ENCODE results near the gene NXNL1. TPM values are rescaled to one million over a fixed set of nuclear protein-coding genes. Genes with fewer than 3 reads are reported as not detected.
"Not testable (repeated sequence)": the region's sequence is repeated elsewhere in the genome, so short reads cannot be mapped to it uniquely, and the experiment has no call there.

NXNL1 gene
- total RNA-seq, 1 experiment from 2014 or later = not detected

DNA sequence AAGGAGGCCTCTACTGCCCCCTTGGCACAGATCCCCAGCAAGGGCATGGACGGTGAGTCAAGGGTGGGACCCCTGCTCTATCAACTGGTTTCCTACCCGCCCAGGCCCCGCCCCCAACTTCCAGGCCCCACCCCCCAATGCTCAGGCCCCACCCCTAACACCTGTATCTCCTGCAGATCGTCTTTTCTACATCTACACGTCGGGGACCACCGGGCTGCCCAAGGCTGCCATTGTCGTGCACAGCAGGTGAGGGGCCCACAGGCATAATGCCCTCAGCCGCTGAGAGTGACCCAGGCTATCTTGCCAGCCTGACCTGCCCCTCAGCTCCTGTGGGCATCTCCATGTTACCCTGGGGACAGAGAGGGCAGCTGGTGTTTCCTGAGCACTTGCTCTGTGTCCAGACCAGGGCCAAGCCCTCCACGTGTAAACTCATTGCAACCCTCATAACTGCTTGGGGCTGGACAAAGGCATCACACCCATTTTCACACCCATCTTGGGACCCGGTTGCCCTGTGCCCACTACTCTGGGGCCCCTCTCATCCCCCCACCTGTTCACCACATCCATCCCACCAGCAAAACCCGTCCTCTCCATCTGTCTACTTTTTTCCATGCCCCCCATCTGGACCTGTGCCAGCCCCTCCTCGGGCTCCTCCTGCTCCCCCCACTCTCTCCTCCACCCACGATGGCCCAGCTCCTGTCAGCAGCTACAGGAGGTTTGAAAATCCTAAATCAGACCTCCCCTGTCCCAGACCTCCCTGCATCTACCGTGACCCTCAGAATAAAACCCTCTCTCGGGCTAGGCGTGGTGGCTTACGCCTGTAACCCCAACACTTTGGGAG lies 26.8 kb upstream of the NXNL1 start:
- no peak for DNase-seq (ENCODE audit: extremely low read depth, low read depth)

DNA sequence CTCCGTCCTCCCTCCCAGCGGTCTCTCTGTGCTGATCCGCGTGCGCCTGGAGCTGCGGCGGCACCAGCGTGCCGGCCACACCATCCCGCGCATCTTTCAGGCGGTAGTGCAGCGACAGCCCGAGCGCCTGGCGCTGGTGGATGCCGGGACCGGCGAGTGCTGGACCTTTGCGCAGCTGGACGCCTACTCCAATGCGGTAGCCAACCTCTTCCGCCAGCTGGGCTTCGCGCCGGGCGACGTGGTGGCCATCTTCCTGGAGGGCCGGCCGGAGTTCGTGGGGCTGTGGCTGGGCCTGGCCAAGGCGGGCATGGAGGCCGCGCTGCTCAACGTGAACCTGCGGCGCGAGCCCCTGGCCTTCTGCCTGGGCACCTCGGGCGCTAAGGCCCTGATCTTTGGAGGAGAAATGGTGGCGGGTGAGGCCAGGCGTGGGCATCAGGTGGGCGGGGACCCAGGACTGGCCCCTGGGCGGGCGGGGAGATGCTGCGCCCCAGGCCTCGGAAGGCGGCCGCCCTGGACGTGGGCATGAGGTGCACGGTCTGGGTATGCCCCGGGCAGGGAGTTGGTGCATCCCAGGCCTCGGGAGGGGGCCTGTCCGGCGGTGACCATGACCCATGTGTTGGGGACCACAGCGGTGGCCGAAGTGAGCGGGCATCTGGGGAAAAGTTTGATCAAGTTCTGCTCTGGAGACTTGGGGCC lies 26.0 kb upstream of the NXNL1 start:
- no peak for DNase-seq (ENCODE audit: extremely low read depth, low read depth)

DNA sequence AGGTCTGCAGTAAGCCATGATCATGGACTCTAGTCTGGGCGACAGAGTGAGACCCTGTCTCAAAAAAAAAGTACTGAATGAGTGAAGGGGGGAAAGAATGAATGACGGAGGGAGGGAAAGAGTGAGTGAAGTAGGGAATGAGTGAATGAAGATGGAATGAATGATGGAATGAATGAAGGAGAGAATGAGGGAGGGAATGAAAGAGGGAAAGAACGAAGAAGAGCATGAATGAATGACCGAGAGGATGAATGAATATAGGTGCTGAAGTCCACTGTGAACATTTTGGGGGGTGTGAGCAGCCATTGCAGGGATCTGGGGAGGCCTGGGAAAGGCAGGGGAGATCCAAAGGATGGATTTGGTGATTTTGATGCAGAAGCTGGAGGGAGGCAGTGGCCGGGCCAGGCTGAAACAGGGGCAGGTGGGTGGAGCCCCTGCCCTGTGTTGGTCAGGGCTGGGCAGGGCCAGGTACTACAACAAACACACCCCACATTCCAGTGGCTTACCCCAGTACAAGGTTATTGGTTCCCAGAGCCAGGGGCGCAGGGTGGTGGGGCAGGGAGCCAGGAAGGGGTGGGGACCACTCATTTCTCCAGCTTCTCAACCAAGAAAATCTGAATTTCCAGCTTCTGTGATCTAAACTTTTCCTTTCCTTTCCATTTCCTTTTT lies 23.9 kb upstream of the NXNL1 start:
- DNase-seq (ENCODE audit: extremely low read depth, low read depth) = no peak

DNA sequence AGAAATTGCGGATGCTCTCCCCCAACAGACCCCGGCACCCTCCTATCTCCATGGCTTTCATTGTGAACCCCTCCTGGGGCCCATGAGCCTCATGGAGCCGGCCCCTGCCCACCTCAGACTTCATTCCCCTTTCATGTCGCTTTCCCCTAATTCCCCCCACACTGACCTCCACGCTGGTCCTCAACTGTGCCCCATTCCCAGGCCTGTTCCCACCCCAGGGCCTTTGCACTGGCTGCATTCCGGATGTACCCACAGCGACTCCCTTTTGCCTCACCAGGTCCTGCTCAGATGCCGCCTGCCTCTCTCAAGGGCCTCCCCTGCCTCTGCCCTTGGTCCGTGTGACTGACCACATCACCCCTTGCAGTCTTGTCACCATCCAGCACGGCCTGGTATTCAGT lies 22.9 kb upstream of the NXNL1 start:
- no peak for DNase-seq (ENCODE audit: extremely low read depth, low read depth)

DNA sequence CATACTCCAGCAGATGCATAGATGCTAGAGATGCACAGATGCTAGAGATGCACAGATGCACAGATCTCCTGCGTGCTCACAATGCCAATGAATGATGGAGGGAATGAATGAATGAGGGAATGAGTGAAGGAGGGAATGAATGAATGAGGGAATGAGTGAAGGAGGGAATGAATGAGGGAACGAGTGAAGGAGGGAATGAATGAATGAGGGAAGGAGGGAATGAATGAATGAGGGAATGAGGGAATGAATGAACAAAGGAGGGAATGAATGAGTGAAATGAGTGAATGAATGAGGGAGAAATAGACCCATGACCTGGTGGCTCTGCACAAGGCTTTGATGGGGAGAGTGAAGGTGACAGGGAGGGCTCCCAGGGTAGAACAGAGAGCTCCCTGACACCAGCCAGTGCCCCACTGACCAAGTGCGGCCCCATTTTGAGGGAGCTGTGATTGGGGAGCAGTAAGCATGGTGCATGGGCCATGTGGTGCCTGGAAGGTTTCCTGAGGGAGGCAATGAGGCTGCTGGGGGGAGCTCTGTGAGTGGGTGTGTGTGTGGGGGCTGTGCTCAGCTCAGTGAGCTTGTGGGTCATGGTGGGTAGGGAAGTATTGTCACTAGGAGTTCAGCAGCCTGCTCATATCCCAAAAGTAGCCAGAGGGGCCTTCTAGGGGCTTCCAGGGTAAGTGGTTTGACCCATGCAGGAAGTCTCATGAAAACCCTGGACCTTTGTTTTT lies 22.3 kb upstream of the NXNL1 start:
- no peak for DNase-seq (ENCODE audit: extremely low read depth, low read depth)

DNA sequence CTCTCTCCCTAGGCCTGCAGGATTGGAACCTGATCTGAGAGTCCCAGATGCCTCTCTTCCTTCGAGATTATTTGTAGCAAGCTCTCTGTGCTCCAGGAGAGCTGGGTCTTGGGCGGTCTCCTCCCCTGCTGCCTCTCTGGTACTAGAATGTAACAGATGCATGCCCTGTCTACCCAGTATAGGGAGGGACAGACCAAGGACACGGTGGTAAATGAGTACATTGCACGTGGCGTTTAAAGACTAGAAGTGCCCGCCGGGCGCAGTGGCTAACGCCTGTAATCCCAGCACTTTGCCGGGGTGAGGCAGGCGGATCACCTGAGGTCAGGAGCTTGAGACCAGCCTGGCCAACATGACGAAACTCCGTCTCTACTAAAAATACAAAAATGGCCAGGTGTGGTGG lies 21.3 kb upstream of the NXNL1 start:
- no peak for DNase-seq (ENCODE audit: extremely low read depth, low read depth)

DNA sequence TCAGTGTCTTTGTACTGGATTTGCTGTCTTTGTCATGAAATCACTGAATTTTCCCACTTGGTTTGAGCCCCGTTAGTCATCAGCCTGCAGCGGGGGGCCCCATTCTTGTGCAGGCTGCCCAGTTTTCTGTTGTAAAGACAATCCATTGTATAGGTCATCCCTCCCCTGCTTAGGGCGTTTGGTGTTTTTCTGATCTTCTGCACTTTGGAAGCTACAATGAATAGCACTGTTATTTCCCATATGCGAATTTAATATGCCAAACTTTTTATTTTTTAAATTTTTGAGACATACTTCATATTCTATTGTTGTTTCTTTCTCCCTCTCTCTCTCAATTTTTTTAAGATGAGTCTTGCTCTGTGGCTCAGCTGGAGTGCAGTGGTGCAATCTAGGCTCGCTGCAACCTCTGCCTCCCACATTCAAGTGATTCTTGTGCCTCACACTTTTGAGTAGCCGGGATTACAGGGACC lies 18.6 kb upstream of the NXNL1 start:
- DNase-seq (ENCODE audit: extremely low read depth, low read depth) = no peak

DNA sequence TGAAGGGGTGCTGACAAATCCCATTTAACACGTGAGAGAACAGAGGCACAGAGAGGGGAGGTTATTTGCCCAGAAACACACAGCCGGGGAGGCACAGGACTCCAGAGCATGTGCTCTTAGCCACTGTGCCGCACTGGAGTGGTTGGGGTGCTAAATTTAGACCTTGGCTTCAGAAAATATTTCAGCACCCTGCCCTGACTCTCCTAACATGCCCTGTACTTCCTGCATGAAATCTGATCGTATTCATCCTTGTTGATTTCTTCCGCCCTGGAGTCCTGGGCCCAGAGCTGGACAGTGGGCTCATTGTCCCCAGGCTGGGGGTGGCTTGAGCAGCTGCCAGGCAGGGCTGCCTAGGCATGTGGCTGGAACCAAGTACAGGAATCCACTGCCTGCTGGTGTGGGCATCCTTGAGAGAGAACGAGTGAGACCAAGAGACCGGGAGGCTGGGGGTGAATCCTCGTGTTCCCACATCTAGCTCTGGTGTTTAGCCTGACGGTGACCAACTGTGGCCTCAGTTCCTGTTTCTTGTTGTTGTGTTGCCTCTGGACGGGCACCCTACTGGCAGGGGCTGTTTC lies 14.9 kb upstream of the NXNL1 start:
- DNase-seq (ENCODE audit: extremely low read depth, low read depth) = peak; percentile 50

DNA sequence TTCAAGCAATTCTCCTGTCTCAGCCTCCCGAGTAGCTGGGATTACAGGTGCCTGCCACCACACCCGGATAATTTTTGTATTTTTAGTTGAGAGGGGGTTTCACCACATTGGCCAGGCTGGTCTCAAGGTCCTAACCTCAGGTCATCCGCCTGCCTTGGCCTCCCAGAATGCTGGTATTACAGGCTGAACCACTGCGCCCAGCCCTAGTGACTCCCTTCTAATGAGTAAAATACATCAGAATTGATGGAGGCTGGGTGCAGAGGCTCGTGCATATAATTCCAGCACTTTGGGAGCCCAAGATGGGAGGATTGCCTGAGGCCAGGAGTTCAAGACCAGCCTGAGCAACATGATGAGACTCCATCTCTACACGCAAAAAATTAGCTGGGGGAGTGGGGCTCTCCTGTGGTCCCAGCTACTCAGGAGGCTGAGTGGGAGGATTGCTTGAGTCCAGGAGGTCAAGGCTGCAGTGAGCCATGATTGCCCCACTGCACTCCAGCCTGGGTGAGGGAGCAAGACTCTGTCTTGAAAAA lies 14.3 kb upstream of the NXNL1 start:
- not testable (repeated sequence) for DNase-seq (ENCODE audit: extremely low read depth, low read depth)

DNA sequence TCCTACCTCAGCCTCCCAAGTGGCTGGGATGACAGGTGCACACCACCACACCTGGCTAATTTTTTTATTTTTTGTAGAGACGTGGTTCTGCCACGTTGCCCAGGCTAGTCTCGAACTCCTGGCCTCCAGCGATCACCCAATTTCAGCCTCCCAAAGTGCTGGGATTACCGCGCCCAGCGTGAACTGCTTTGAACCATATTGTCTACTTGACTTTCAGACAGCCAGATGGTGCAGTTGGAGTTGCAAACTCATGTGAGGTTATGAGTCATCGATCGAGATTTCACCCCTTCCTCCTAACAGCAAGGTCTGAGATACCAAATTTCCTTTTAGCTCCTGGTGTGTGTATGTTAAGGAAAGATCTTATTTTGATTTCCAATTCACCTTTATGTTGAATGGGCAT lies 12.3 kb upstream of the NXNL1 start:
- DNase-seq (ENCODE audit: extremely low read depth, low read depth) = peak; percentile 47

DNA sequence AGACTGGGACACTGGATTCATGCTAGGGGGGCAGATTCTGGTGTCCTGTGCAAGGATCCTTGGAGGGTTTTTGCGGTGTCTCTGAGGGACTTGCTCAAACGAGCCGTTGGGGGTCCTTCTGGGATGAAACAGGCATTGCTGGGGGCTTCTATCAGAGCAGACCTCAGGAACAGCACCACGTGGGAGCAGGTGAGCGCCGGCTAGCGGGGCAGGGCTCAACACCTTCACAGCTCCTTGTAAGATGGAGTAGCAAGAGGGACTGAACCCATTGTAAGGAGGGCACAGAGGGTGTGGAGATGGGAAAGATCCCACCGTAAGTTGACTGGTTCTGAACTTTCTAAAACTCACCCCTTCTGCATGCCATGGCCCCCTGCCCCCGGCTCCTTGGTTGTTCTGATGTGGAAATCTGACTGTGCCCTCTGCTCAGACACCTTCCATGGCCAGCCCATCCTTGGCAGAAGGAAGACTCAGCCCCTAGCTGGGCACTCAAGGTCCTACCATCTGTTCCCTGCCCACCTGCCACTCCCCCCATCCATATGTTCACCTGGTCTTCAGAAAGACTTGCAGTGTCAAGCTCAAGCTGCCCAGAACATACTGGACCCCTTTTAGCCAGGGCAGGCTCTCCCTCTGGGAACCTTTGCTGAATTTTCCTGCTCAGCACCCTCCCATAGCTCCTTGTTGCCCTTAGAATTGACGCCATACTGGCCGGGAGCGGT lies 10.8 kb upstream of the NXNL1 start:
- no peak for DNase-seq (ENCODE audit: extremely low read depth, low read depth)

DNA sequence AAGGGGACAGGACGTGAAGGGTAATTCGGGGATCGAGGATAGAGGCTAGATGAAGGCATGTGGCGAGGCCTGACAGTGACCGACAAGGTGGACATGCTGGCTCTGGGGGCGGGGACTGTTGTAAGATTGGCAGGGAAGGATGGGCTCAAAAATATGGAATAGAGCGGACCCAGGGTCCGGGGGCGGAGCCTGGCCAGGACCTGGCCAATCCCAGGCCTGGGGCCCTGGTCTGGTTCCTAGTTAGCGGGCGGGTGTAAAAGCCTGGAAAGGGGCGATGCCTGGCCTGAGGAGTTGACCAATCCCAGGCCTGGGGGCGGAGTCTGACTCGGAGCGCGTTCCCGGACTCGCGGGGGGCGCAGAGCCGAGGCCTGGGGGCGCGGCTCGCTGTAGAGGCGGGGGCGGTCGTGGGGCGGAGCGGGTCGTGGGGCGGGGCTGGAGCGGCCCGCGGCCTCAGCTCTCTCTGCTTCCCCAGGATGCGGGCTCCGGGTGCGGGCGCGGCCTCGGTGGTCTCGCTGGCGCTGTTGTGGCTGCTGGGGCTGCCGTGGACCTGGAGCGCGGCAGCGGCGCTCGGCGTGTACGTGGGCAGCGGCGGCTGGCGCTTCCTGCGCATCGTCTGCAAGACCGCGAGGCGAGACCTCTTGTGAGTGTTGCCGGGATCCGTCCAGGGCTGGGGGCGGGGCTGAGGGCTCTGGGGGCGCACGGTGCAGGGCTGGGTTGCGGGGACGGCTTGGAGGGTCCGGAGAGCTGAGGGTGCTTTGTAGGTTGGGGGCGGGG lies 9.5 kb upstream of the NXNL1 start, which contains the start of gene SLC27A1:
TSS of gene SLC27A1 (plus strand) at position 457 of the 774 bp plus-strand sequence. CDS start at position 474, 17 bp downstream.
- DNase-seq (ENCODE audit: extremely low read depth, low read depth) = peak; percentile 96

DNA sequence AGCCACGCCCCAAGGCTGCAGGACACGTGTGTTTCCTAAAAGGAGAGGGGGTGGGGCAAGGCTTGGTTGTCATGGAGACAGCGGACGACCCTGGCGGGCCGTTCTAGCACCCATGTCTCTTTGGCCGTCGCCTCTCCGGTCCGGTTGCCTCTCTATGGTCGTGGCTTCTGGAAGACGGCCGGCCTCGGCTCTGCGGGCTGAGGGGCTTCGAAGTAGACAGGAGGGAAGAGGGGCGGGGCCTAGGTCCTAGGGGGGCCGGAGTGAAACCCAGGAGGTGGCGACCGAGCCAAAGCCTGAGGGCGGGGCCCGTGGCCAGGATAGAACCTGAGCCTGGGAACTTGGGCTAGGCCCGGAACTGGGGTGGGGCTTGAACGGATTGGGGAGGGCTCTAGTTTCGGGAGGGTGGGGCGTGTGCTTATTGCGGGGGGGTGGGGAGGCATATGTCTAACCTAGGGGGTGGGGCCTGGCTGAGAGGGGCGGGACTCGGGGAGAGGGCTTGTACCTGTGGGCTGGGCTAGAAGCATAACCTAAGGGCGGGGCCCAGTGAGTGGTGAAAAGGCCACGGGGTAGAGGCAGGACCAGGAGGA lies 8.8 kb upstream of the NXNL1 start:
- peak; percentile 93 for DNase-seq (ENCODE audit: extremely low read depth, low read depth)

DNA sequence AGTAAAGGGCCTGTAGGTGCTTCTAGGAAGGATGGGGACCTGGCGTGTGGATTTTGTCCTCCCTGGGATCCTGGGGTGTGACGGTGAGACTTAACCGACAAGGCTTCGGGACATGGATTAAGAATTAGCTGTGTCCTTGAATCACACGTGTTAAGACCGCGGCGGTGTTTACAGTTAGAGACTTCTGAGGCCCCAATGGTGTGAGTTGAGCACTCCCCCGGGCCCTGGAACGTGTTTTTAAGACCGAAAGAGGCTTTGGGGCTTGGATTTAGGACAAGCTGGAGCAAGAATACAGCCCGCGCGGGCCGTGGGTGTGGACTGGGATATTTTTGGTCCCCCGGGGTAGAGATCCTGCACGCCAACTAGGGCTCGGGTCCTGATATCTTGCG lies 8.4 kb upstream of the NXNL1 start:
- DNase-seq (ENCODE audit: extremely low read depth, low read depth) = no peak

DNA sequence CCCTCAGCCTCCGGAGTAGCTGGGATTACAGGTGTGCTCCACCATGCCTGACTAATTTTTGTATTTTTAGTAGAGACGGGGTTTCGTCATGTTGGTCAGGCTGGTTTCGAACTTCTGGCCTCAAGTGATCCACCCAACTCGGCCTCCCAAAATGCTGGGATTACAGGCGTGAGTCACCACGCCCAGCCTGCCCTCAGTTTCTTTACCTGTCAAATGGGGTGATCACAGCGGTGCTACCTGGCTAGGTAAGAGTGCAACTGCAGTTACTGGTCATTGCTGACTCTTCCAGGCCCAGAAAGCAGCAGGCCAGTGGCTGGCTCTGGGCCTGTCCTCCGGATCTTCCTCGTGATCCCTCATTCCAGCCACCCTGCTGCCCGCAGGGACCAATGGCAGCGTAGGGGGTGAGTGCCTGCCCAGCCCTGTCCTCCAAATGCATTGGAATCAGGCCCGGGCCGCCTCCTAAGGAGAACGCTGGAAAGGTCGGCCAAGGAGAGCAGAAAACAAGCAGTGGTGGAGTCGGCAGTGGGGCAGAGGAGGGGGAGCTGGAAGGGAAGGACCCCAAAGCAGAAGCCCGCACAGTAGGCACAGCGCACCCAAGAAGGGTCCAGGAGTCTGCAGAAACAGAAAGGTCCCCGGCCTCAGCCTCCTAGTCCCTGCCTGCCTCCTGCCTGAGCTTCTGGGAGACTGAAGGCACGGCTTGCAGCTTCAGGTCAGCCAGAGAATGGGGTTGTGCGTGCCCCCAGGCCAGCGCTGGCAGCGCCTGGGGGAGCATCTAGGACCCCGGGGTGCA lies 7.8 kb upstream of the NXNL1 start:
- no peak for DNase-seq (ENCODE audit: extremely low read depth, low read depth)

DNA sequence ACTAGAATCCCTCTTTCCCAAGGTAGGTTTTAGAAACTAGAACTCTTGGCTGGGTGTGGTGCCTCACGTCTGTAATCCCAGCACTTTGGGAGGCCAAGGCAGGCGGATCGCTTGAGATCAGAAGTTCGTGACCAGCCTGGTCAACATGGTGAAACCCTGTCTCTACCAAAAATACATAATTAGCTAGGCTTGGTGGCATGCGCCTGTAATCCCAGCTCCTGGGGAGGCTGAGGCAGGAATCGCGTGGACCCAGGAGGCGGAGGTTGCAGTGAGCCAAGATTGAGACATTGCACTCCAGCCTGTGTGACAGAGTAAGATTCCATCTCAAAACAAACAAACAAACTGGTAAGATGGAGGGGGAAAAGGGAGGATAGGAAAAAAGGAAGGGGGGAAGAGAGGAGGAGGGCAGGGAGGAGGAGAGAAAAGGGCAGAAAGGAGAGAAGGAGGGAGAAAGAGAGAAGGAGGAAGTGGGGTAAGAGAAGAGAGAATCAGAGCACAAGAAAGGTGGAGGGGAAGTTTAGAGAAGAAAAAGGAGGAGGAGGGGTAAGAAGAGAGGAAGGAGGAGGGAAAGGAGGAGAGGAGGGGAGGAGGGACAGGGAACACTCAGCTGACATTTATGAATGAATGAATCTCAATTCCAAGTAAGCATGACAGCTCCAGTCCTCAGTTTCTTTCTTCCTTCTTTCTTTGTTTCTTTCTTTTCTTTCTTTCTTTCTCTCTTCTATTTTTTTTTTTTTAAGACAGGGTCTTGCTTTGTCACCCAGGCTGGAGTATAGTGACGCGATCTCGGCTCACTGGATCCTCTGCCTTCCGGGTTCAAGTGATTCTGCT lies 7.0 kb upstream of the NXNL1 start:
- no peak for DNase-seq (ENCODE audit: extremely low read depth, low read depth)

DNA sequence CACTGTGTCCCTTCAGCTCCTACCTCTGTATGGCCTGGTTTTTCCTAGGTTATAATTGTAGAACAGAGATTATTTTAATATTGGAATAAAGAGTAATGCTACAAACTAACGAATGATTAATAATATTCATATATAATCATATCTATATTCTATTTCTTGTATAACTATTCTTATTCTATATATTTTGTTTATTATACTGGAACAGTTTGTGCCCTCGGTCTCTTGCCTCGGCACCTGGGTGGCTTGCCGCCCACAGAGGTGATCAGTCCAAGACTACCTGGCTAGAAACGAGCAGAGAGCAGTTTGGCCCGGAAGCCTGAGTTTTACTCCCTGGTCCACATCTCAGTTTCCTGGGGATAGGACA lies 5.7 kb upstream of the NXNL1 start:
- DNase-seq (ENCODE audit: extremely low read depth, low read depth) = no peak

Data from NCI-H460 (cell line).